Measurements from ENCODE around the gene C16orf74.
A peak's percentile ranks its signal among the peaks of the same experiment; 100 is the strongest.

Gene C16orf74

DNA sequence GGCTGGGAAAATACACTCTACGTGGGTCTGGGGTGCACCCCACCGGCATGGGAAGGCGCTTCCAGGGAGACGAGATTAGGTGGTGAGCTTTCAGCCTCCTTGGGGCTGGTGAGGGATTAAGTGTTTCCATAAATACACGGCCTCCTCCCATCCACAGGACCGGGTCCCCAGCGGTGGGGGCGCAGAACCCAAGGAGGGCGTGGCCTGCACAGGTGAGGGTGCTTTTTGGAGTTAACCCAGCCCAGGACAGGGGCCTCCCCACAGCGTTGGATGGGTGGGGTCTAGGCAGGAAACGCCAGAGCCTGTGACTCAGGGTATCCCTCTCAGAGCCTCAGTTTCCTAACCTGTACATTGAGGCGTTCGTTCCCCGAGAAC is 1.1 kb downstream of the C16orf74 start:
- H3K9me3 ChIP-seq: no peaks in the 10 kb centered on the region
- TF ChIP-seq, protein P1, sequence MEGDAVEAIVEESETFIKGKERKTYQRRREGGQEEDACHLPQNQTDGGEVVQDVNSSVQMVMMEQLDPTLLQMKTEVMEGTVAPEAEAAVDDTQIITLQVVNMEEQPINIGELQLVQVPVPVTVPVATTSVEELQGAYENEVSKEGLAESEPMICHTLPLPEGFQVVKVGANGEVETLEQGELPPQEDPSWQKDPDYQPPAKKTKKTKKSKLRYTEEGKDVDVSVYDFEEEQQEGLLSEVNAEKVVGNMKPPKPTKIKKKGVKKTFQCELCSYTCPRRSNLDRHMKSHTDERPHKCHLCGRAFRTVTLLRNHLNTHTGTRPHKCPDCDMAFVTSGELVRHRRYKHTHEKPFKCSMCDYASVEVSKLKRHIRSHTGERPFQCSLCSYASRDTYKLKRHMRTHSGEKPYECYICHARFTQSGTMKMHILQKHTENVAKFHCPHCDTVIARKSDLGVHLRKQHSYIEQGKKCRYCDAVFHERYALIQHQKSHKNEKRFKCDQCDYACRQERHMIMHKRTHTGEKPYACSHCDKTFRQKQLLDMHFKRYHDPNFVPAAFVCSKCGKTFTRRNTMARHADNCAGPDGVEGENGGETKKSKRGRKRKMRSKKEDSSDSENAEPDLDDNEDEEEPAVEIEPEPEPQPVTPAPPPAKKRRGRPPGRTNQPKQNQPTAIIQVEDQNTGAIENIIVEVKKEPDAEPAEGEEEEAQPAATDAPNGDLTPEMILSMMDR (IDR thresholded peaks at IDR 0.05): no peak
- H3K27me3 ChIP-seq: peaks cover 0 to 93% of the 10 kb centered on the region in 2 donors
- intact Hi-C loops (cut with DNase I; ENCODE audit: low total_unique reads): no loop called here
- no peak overlapping the region for H3K27ac ChIP-seq
- peak overlapping the region in 1 of 2 donors; percentile 59 for H3K4me3 ChIP-seq
- H3K4me1 ChIP-seq: peaks cover 0 to 29% (median 18%) of the 10 kb centered on the region in 4 donors
- H3K36me3 ChIP-seq: no peaks in the 10 kb centered on the region
- no peak for DNase-seq

DNA sequence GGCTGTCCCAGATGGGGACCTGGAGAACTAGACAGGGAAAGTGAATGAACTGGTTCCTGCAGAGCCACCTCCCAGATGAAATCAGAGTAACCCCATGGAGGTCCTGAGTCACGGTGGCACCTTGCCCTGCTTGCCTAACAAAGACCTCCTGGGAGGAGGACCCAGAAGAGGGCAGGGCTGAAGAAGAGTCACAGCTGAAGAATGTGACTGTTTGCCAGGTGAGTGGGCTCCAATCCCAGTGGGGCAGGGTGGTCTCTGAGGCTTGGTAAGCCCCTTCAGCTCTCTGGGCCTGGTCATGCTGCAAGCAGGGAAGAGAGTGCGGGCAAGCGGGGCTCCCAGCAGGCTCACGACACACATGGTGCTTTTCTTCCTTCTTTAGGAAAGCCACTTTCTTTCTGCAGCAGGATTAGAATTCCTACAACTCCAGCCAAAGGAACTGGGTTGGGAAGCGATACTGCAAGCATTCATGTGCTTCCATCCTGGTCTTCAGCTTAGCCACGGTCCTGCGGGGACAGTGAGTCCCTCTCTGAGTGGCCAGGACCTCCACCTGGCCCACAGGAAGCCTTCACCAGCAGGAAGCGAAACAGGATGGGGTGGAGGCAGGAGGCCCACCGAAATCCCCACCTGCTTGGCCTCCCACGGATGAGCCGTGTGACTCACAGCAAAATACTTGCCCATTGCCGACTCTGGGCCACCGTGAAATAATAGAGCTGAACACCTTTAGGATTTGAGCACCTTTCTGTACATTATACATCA is 4.3 kb downstream of the C16orf74 start:
- Histone ChIP-seq H3K27ac (no peak overlapping the region), H3K4me3 (no peak overlapping the region), H3K9me3 (no peaks in the 10 kb centered on the region), H3K36me3 (no peaks in the 10 kb centered on the region), H3K4me1 (peaks cover 0 to 18% (median 17%) of the 10 kb centered on the region in 4 donors), H3K27me3 (peaks cover 0 to 69% of the 10 kb centered on the region in 2 donors)
- TF ChIP-seq, protein P1 (IDR thresholded peaks at IDR 0.05): no peak
- intact Hi-C loops (cut with DNase I; ENCODE audit: low total_unique reads): no loop called here
- no peak for DNase-seq

DNA sequence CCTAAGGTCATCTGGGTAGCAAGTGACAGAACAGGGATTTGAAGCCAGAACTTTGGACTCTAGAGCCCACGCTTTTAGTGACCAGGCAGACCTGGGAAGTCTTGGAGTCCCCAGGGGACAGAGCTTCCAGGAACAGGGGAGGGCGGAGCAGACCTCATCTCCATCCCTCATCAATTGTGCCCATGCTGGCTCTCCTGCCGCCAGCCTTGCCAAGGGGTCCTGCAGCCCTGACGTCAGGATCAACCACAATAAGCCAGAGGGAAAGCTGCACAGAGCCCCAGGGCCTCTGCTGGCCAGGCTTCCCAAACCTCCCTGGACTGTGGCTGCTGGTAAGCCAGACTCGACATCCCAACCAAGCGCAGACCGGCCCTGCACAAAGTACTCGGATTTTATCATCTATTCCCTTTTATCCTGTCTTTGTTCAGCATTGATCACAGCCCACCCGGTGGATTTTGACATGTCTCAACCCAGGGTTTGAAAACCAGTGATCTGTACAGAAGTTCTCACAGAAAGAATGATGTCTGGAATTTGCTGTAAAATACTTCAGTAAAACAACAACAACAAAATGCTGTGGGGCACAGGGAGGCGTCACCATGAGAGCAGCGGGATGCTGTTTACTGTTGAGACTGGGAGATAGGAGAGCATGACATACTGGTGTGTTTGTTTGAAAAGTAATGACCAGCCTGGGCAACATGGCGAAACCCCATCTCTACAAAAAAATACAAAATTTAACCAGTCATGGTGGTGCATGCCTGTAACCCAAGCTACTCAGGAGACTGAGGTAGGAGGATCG is 11.8 kb downstream of the C16orf74 start:
- TF ChIP-seq, protein P1 (IDR thresholded peaks at IDR 0.05): no peak
- no peak for DNase-seq
- intact Hi-C loops (cut with DNase I; ENCODE audit: low total_unique reads): no loop called here

DNA sequence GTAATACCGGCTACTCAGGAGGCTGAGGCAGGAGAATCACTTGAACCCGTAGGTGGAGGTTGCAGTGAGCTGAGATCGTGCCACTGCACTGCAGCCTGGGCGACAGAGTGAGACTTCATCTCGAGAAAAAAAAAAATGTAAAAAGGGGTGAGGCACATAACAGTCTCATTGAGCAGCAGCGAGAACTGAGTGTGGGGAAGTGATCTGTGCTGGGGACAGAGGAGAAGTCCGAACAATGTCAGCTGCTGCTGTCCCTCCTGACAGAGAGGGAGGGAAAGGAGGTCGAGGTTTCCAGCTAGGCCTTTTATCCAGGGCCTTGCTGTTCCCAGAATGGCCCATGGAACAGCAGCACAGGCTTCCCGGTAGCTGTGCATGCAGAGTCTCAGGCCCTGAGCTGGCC is 14.0 kb downstream of the C16orf74 start:
- no peaks in the 10 kb centered on the region for H3K36me3 ChIP-seq
- no peak overlapping the region for H3K27ac ChIP-seq
- H3K4me1 ChIP-seq: no peaks in the 10 kb centered on the region
- intact Hi-C loops (cut with DNase I; ENCODE audit: low total_unique reads): no loop called here
- H3K27me3 ChIP-seq: peaks cover 0 to 20% of the 10 kb centered on the region in 2 donors
- no peak for DNase-seq
- H3K9me3 ChIP-seq: no peaks in the 10 kb centered on the region
- no peak overlapping the region for H3K4me3 ChIP-seq
- TF ChIP-seq, protein P1 (IDR thresholded peaks at IDR 0.05): no peak

More for the DNA sequence above, 11.8 kb downstream of the C16orf74 start:
- peaks cover 0 to 21% of the 10 kb centered on the region in 2 donors for H3K27me3 ChIP-seq
- H3K4me3 ChIP-seq: no peak overlapping the region
- H3K36me3 ChIP-seq: no peaks in the 10 kb centered on the region
- H3K27ac ChIP-seq: no peak overlapping the region
- no peaks in the 10 kb centered on the region for H3K9me3 ChIP-seq
- no peaks in the 10 kb centered on the region for H3K4me1 ChIP-seq

DNA sequence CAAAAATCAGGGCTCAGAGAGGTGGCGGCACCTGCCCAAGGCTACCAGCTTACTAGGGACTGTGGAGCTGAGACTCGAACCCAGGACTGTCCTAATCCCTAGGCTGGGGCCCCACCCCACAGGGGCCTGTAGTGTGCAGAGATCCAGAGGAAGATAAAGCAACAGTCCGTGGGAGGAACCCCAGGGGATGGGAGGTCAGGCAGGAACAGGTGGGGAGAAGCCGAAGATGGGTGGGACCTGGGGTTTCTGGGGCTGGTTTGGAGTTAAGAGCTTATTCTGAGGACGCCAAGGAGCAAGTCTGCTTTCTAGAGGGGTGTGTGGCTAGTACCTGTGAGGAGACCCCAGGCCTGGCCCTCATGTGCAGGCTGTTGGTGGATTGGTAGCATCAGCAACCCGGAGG is 14.9 kb downstream of the C16orf74 start:
- H3K36me3 ChIP-seq: no peaks in the 10 kb centered on the region
- TF ChIP-seq, protein P1 (IDR thresholded peaks at IDR 0.05): no peak
- no peaks in the 10 kb centered on the region for H3K9me3 ChIP-seq
- H3K27ac ChIP-seq: no peak overlapping the region
- no peak for DNase-seq
- H3K4me1 ChIP-seq: no peaks in the 10 kb centered on the region
- H3K4me3 ChIP-seq: no peak overlapping the region
- peaks cover 0 to 22% of the 10 kb centered on the region in 2 donors for H3K27me3 ChIP-seq
- intact Hi-C loops (cut with DNase I; ENCODE audit: low total_unique reads): no loop called here

All from tibial artery (tissue), 4 donors.